ENCODE results near the gene ALDH1L2.

- TF ChIP-seq, protein P1, sequence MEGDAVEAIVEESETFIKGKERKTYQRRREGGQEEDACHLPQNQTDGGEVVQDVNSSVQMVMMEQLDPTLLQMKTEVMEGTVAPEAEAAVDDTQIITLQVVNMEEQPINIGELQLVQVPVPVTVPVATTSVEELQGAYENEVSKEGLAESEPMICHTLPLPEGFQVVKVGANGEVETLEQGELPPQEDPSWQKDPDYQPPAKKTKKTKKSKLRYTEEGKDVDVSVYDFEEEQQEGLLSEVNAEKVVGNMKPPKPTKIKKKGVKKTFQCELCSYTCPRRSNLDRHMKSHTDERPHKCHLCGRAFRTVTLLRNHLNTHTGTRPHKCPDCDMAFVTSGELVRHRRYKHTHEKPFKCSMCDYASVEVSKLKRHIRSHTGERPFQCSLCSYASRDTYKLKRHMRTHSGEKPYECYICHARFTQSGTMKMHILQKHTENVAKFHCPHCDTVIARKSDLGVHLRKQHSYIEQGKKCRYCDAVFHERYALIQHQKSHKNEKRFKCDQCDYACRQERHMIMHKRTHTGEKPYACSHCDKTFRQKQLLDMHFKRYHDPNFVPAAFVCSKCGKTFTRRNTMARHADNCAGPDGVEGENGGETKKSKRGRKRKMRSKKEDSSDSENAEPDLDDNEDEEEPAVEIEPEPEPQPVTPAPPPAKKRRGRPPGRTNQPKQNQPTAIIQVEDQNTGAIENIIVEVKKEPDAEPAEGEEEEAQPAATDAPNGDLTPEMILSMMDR (IDR thresholded peaks at IDR 0.05): no peak
- TF ChIP-seq POLR2AphosphoS5 (IDR thresholded peaks at IDR 0.05) (no peak), POLR2A (IDR thresholded peaks at IDR 0.05) (no peak)
These were observed 47.2 kb downstream of the ALDH1L2 start for GRCh38 chr12:105036937-105037649.

Measured in upper lobe of left lung (tissue), 4 donors.